HG03460 (cell line): Measurements from ENCODE around the gene BUD31.

Experiments used
- ATAC-seq: cut with Tn5 transposase; IDR thresholded peaks from one replicate; pipeline ENCODE4 v1.9.1; 2021; ENCODE audit not compliant: unreplicated experiment

BUD31 gene

DNA sequence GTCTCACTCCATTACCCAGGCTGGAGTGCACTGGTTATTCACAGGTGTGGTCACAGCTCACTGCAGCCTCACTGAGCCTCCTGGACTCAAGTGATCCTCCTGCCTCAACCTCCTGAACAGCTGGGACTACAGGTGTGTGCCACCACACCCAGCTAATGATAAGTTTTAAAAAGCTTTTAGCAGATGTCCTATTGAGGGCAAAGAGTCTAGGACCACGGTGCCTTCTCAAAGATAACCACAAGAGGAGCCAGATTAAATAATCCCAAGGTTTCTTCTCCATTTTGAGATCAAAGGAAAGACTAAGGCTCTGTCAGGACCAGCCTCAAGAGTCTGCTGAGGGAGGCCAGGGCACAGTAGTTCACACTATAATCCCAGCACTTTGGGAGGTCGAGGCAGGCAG lies 52.5 kb downstream of the BUD31 start:
- no peak for ATAC-seq

DNA sequence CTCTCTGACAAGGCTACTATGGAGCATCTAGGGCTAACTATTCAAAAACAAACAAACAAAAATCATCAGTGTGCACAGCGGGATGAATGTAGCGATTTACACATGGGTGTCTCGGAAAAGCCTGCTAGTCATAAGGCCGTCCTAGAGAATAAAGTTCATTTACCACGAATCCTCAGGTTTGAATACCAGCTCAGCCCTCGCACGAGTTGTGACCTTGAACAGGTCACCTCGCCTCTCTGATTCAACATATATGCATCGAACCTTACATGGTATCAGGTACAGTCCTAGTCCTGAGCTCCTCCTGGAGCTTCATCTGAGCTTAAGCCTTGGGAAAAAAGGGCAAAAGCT lies 56.6 kb downstream of the BUD31 start:
- ATAC-seq: peak; percentile 6

DNA sequence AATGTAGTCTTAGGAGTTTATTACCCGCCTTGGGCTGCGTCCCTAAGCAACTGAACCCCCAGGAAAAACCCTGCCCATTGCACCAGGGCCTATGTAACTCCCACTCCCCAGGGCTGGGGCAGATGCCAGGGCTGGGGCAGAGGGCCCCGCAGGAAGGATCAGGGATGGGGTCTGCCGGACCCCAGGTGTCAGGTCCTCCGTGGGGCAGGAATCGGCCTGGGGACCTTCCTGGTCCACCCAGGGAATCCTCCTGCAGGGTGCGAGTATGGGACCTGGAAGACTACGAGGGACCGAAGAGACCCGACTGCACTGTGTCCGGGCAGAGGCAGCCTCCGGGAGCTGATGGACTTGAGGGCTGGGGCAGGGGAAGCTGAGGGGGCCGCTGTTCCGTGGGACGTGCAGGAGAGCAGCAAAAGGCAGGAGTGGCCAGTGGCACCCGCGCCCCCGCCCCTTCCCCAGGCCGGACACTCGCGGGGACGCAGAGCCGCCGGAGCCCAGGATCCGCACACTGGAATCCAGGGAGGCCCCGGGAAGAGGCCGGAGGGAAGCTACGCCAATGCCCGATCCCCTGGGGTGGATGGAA lies 59.7 kb downstream of the BUD31 start:
- ATAC-seq: no peak
